Natural killer cell treated with Interleukin-12 subunit alpha and Interleukin-12 subunit beta and Interleukin-15 and Interleukin-18, amount 100 ng/mL, for 72 hours (primary cell): ENCODE measurements around the gene SCP2D1. TPM values are rescaled to one million over a fixed set of nuclear protein-coding genes. Genes with fewer than 3 reads are reported as not detected.
A peak's percentile ranks its signal among the peaks of the same experiment; 100 is the strongest.
"Not testable (repeated sequence)": the region's sequence is repeated elsewhere in the genome, so short reads cannot be mapped to it uniquely, and the experiment has no call there.

Experiments used
- ATAC-seq, 2 donors: fragments of 150-1000 bp; cut with Tn5 transposase in 1 of 2; sonication (Bioruptor Pico), chemical (Tn5 transposase) in 1 of 2; 2 replicates each; pipeline ENCODE4 v1.10.0; 2021
- DNase-seq: peaks from one replicate; pipeline ENCODE4 v3.0.0; 2022; ENCODE audit warnings: low spot score
- H3K27ac Mint-ChIP-seq, 2 donors: 1 replicate in 1 of 2; 2 replicates in 1 of 2; pipeline ENCODE4 v1.8.0; 2022; ENCODE audit warnings: mixed read lengths in 2 of 2, mild to moderate bottlenecking in 1 of 2, moderate library complexity in 1 of 2
- H3K27me3 Mint-ChIP-seq, 2 donors: 1 replicate in 1 of 2; 2 replicates in 1 of 2; pipeline ENCODE4 v1.8.0; 2022; ENCODE audit warnings: mixed read lengths in 2 of 2
- H3K36me3 Mint-ChIP-seq: one replicate; pipeline ENCODE4 v1.8.0; 2022; ENCODE audit warnings: mixed read lengths
- H3K4me1 Mint-ChIP-seq, 2 donors: 1 replicate in 1 of 2; 2 replicates in 1 of 2; pipeline ENCODE4 v1.8.0; 2022; ENCODE audit warnings: low read depth in 2 of 2, mixed read lengths in 2 of 2, mild to moderate bottlenecking in 1 of 2
- H3K4me3 Mint-ChIP-seq: one replicate; pipeline ENCODE4 v1.8.0; 2022; ENCODE audit warnings: mixed read lengths
- H3K9me3 Mint-ChIP-seq: 2 replicates; pipeline ENCODE4 v1.8.0; 2022; ENCODE audit warnings: mixed read lengths
- total RNA-seq, 2 donors: library from RNA; stranded (reverse); gene quantifications; one replicate each; pipeline ENCODE4 v1.2.3, GENCODE V29; 2022

The SCP2D1 gene
- total RNA-seq, result not detected

GRCh38 chr20:18813483-18813882 is at the start of gene SCP2D1:
SCP2D1 (plus strand) TSS chr20:18813783; CDS start chr20:18813816, 33 bp downstream.
- H3K36me3 Mint-ChIP-seq, result no peaks in the 10 kb centered on the region
- no peak within 1 kb of the TSS for H3K27ac Mint-ChIP-seq
- ATAC-seq (no peak), DNase-seq (no peak)
- H3K4me3 Mint-ChIP-seq, result no peak within 1 kb of the TSS
- peaks cover 5 to 9% of the 10 kb centered on the region in 2 donors for H3K27me3 Mint-ChIP-seq
- H3K4me1 Mint-ChIP-seq, result no peaks in the 10 kb centered on the region
- no peaks in the 10 kb centered on the region for H3K9me3 Mint-ChIP-seq

GRCh38 chr20:18767676-18768075 is 45.9 kb upstream of the SCP2D1 start:
- Mint-ChIP-seq H3K36me3 (no peaks in the 10 kb centered on the region), H3K9me3 (no peaks in the 10 kb centered on the region), H3K4me1 (no peaks in the 10 kb centered on the region), H3K27ac (no peak overlapping the region), H3K4me3 (no peak overlapping the region), H3K27me3 (peaks cover 8 to 16% of the 10 kb centered on the region in 2 donors)
- no peak for ATAC-seq
- no peak for DNase-seq

- no peak overlapping the region for H3K4me3 Mint-ChIP-seq
- H3K4me1 Mint-ChIP-seq, result no peaks in the 10 kb centered on the region
- DNase-seq (no peak), ATAC-seq (no peak)
- no peaks in the 10 kb centered on the region for H3K9me3 Mint-ChIP-seq
- peaks cover 17 to 40% of the 10 kb centered on the region in 2 donors for H3K27me3 Mint-ChIP-seq
- H3K36me3 Mint-ChIP-seq, result no peaks in the 10 kb centered on the region
- no peak overlapping the region for H3K27ac Mint-ChIP-seq
Measured at GRCh38 chr20:18773566-18773965, 40.0 kb upstream of the SCP2D1 start.

GRCh38 chr20:18774207-18774606 is 39.4 kb upstream of the SCP2D1 start:
- DNase-seq (no peak), ATAC-seq (no peak)
- Mint-ChIP-seq H3K36me3 (no peaks in the 10 kb centered on the region), H3K4me1 (no peaks in the 10 kb centered on the region), H3K9me3 (no peaks in the 10 kb centered on the region), H3K27me3 (peaks cover 17 to 40% of the 10 kb centered on the region in 2 donors), H3K4me3 (no peak overlapping the region), H3K27ac (no peak overlapping the region)

GRCh38 chr20:18775633-18776032 is 38.0 kb upstream of the SCP2D1 start:
- H3K27ac Mint-ChIP-seq, result no peak overlapping the region
- ATAC-seq (no peak), DNase-seq (no peak)
- peaks cover 17 to 40% of the 10 kb centered on the region in 2 donors for H3K27me3 Mint-ChIP-seq
- no peaks in the 10 kb centered on the region for H3K4me1 Mint-ChIP-seq
- H3K9me3 Mint-ChIP-seq, result no peaks in the 10 kb centered on the region
- H3K36me3 Mint-ChIP-seq, result no peaks in the 10 kb centered on the region
- no peak overlapping the region for H3K4me3 Mint-ChIP-seq

- no peak for ATAC-seq
- DNase-seq, result no peak
- Mint-ChIP-seq H3K27ac (no peak overlapping the region), H3K9me3 (no peaks in the 10 kb centered on the region), H3K36me3 (no peaks in the 10 kb centered on the region), H3K27me3 (peaks cover 7 to 12% of the 10 kb centered on the region in 2 donors), H3K4me1 (no peaks in the 10 kb centered on the region), H3K4me3 (no peak overlapping the region)
Measured at GRCh38 chr20:18778690-18779392, 34.7 kb upstream of the SCP2D1 start.

- H3K4me3 Mint-ChIP-seq, result no peak overlapping the region
- no peaks in the 10 kb centered on the region for H3K9me3 Mint-ChIP-seq
- H3K27me3 Mint-ChIP-seq, result peaks cover 12 to 18% of the 10 kb centered on the region in 2 donors
- no peak for ATAC-seq
- H3K36me3 Mint-ChIP-seq, result no peaks in the 10 kb centered on the region
- DNase-seq, result no peak
- no peak overlapping the region for H3K27ac Mint-ChIP-seq
- no peaks in the 10 kb centered on the region for H3K4me1 Mint-ChIP-seq
Measured at GRCh38 chr20:18780385-18781130, 33.0 kb upstream of the SCP2D1 start.

GRCh38 chr20:18781509-18781908 is 32.1 kb upstream of the SCP2D1 start:
- no peaks in the 10 kb centered on the region for H3K36me3 Mint-ChIP-seq
- H3K4me3 Mint-ChIP-seq, result no peak overlapping the region
- no peak for ATAC-seq
- no peaks in the 10 kb centered on the region for H3K9me3 Mint-ChIP-seq
- H3K4me1 Mint-ChIP-seq, result no peaks in the 10 kb centered on the region
- DNase-seq, result no peak
- no peak overlapping the region for H3K27ac Mint-ChIP-seq
- H3K27me3 Mint-ChIP-seq, result peaks cover 16 to 23% of the 10 kb centered on the region in 2 donors

GRCh38 chr20:18783385-18783959 is 30.1 kb upstream of the SCP2D1 start:
- peaks cover 7% of the 10 kb centered on the region for H3K36me3 Mint-ChIP-seq
- H3K27ac Mint-ChIP-seq, result no peak overlapping the region
- no peaks in the 10 kb centered on the region for H3K9me3 Mint-ChIP-seq

GRCh38 chr20:18787046-18787445 is 26.5 kb upstream of the SCP2D1 start:
- not testable (repeated sequence) for H3K9me3 Mint-ChIP-seq, H3K4me3 Mint-ChIP-seq, H3K36me3 Mint-ChIP-seq, H3K4me1 Mint-ChIP-seq, ATAC-seq, H3K27ac Mint-ChIP-seq, DNase-seq
- peaks cover 28 to 43% of the 10 kb centered on the region in 2 donors for H3K27me3 Mint-ChIP-seq

More at GRCh38 chr20:18783385-18783959, 30.1 kb upstream of the SCP2D1 start:
- H3K27me3 Mint-ChIP-seq, result peaks cover 20 to 25% of the 10 kb centered on the region in 2 donors
- H3K4me1 Mint-ChIP-seq, result no peaks in the 10 kb centered on the region
- no peak for ATAC-seq
- H3K4me3 Mint-ChIP-seq, result no peak overlapping the region
- no peak for DNase-seq

- no peak for ATAC-seq
- DNase-seq, result no peak
- Mint-ChIP-seq H3K9me3 (no peaks in the 10 kb centered on the region), H3K27me3 (peaks cover 29 to 50% of the 10 kb centered on the region in 2 donors), H3K36me3 (peaks cover 7% of the 10 kb centered on the region), H3K4me3 (no peak overlapping the region), H3K4me1 (no peaks in the 10 kb centered on the region), H3K27ac (no peak overlapping the region)
Measured at GRCh38 chr20:18788021-18788420, 25.6 kb upstream of the SCP2D1 start.

GRCh38 chr20:18790787-18791186 is 22.8 kb upstream of the SCP2D1 start:
- Mint-ChIP-seq H3K4me3 (no peak overlapping the region), H3K27ac (no peak overlapping the region), H3K9me3 (no peaks in the 10 kb centered on the region), H3K27me3 (peaks cover 22 to 42% of the 10 kb centered on the region in 2 donors), H3K36me3 (peaks cover 7% of the 10 kb centered on the region), H3K4me1 (peaks cover 6 to 12% of the 10 kb centered on the region in 2 donors)
- ATAC-seq, result no peak
- no peak for DNase-seq

- peak; percentile 96 for ATAC-seq
Measured at GRCh38 chr20:18793625-18794427, 19.8 kb upstream of the SCP2D1 start.

More at GRCh38 chr20:18793625-18794427, 19.8 kb upstream of the SCP2D1 start:
- peaks cover 12 to 22% of the 10 kb centered on the region in 2 donors for H3K27me3 Mint-ChIP-seq
- DNase-seq, result peak; percentile 86
- H3K36me3 Mint-ChIP-seq, result no peaks in the 10 kb centered on the region
- H3K4me1 Mint-ChIP-seq, result peaks cover 9 to 17% of the 10 kb centered on the region in 2 donors
- H3K4me3 Mint-ChIP-seq, result peak overlapping the region; percentile 96
- H3K9me3 Mint-ChIP-seq, result no peaks in the 10 kb centered on the region
- peak overlapping the region; percentile 84 to 93 for H3K27ac Mint-ChIP-seq
